SKM-1 (cell line): ENCODE results near the gene ABHD8.

Experiments used
- DNase-seq: peaks from one replicate; lab custom pipeline; 2025; ENCODE audit not compliant: unreplicated experiment; lab: John Stamatoyannopoulos, UW

ABHD8 gene

DNA sequence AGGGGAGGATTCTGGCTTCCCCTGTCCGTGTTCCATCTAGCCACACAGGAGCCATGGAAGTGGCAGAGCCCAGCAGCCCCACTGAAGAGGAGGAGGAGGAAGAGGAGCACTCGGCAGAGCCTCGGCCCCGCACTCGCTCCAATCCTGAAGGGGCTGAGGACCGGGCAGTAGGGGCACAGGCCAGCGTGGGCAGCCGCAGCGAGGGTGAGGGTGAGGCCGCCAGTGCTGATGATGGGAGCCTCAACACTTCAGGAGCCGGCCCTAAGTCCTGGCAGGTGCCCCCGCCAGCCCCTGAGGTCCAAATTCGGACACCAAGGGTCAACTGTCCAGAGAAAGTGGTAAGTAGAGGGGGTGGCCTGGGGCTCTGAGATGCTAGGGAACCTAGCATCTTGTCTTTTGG, 34.5 kb downstream of the ABHD8 start:
- DNase-seq = no peak

DNA sequence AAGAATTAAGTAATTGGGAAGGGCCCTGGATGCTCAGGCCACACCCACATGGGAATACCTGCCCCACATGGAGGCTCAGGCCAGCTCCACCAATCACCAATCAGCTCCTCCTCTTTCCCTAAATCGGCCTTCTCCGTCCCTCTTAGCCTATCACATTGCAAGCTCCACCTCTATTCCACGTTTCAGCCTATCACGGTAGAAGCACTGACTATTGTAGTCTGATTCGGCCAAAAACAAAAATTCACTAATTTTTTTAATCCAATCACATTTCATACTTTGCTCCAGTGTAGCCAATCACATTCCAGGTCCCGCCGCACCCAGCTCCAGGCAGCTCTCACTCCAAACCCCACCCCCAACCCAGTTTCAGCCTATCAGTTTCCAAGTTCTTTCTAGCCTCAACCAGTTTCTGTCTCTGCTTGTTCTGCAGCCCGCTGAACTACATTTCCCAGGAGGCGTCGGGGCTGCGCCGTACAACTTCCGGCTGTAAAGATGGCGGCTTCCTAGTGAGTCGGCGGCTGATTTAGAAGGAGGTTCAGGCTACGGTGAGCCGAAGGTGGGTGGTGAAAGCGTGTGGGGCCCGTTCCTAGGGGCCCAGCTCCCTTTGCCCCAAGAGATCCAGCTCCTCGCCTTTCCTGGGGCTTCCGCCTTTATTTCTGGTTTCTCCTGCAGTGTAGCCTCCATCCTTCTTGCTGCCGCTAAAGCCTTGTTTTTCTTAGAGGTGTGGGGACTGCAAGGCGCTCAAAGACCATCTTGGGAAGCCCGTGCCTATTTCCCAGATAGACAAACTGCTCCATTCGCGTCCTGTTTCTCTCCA, 36.0 kb downstream of the ABHD8 start, which contains the start of gene BABAM1:
BABAM1 (plus strand) TSS at position 469 of the 814 bp plus-strand sequence. CDS start 1,364 bp downstream, outside the sequence.
- peak; percentile 97 for DNase-seq

DNA sequence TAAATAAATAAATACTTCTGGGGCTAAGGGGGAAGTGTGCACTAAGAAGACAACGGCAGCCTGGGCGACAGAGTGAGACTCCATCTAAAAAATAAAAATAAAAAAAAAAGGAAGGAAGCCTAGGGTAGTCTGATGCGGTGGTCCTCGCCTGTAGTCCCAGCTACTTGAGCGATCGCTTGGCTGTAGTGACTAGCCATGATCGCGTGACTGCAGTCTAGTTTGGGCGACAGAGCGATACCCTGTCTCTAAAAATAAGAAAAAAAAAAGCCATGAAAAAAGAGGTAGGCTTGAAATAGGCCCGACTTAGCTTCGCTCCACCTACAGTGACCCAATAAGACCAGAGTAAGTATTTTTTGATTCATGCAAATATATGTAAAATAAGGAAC, 36.6 kb downstream of the ABHD8 start:
- no peak for DNase-seq

DNA sequence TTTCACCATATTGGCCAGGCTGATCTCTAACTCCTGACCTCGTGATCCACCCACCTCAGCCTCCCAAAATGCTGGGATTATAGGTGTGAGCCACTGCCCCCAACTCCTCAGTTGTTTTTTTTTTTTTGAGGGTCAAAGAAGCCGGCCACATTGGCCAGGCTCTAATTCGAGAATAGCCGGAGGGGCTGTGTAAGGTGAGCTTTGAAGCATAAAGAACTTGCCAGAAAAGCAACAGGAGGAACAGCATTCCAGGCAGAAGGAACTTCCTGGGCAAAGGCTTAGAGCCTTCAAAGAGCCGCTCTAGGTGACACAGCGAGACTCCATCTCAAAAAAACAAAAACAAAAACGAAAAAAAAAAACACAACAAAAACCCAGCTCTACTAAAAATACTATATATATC, 37.2 kb downstream of the ABHD8 start:
- no peak for DNase-seq

DNA sequence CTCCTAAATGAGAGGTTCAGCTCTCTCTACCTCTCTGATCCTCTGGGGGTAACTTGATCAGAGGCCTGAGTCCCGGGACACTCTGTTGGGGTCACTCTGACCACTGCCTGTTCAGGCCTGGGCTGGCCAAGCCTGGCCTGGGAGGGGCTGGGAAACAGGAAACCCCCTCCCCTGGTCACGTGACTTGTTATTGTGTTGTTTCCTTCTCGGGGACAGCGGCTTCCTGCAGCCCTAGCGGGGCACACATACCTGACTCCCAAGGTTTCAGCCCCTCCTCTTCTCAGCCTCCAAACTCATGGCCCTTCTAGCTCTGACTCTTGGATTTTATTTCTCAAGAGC, 38.6 kb downstream of the ABHD8 start, which contains the start of gene USHBP1:
USHBP1 (minus strand) TSS at position 105 of the 339 bp plus-strand sequence. CDS start 446 bp downstream, outside the sequence.
- DNase-seq = no peak

DNA sequence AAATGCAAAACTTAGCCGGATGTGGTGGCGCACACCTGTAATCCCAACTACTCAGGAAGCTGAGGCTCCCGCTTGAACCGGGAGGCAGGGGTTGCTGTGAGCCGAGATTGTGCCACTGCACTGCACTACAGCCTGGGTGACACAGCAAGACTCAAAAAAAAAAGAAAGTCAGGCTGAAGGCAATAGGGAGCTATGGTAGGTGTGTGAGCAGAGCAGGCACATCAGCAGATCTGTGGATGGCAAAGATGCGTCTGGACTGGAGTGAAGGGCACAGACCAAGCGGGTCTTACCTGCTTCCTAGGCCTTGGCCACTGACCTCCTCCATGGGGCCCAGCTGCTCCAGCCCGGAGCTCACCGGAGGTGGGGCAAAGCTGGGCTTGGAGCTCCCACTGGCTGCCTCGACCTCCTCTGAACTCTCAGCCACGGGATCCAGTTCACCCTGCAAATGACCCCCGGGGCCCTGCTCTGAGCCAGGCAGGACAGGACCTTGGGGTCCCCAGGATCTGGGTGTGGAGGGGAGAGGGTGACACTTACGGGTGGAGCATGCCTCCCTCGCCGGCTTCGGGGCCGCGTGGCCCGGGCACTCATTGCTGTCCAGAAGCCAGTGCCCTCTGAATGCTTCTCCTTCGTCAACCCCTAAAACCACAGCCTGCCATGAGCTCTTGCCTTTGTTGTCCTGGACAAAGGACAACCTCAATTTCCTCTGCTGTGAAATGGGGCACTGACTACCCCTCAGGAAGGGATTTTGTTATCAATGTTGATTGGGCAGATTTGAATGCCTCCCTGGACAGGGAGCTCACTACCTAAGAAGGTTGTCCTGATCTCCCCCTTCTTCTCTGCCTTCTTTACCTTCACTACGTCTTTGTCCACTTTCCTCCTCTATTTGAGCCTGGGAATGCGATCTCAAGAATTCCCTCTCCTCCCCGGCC, 39.2 kb downstream of the ABHD8 start:
- no peak for DNase-seq

DNA sequence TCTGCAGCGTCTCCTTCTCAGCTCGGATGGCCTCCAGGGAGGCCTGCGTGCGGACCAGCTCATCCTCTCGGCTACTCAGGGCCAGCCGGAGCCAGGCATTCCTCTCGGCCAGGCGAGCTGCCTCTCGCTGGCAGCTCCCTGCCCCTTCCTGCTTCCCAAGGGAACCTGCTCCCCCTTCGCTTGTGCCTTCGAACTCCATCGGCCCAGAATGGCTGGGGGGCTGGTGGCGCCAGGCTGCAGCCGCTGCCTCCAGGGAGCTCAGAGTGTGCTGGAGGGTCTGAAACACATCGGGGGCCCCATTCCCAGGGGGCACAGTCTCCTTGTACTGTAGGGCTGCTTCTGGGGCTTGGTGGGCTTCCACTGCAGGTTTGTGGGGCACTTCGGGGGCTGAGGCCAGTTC, 40.7 kb downstream of the ABHD8 start:
- no peak for DNase-seq

DNA sequence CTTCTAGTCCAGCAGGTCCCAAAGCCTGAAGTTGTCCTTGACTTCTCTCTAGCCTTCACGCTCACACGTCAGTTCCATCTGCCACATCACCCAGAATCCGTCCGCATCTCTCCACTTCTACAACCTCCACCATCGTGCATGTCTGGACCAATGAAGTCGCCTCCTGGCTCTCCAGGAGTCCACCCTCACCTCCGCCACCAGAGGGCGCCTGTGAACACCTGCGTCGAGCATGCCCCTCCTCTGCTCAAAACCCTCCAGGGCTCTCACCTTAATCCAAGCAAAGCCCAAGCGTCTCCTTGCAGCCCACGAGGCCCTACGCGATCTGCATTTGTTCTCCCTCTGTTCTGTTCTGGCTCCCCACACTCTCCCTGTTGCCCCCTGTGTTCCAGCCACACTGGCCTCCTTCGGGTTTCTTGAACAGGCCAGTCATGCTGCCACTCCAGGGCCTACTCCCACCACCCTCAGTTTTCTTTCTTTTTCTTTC, 42.3 kb downstream of the ABHD8 start:
- peak; percentile 84 for DNase-seq

DNA sequence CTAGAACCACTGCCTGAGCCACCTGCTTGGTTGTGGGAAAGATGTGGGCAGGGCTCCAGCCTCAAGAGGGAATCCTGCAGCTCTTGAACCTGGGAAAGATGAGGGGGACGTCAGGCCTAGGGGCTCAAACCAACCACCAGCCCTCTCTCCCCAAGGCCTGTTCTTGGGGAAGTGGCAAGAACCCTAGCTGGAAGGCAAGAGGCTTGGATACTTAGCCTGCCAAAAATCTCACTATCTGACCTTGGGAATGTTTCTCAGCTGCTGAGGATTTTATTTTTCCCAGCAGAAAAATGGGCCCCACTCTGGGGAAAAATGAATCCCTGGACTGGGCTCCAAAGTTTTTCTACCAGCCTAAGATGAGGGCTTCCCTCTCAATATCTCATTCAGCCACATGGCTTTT, 43.3 kb downstream of the ABHD8 start:
- no peak for DNase-seq

DNA sequence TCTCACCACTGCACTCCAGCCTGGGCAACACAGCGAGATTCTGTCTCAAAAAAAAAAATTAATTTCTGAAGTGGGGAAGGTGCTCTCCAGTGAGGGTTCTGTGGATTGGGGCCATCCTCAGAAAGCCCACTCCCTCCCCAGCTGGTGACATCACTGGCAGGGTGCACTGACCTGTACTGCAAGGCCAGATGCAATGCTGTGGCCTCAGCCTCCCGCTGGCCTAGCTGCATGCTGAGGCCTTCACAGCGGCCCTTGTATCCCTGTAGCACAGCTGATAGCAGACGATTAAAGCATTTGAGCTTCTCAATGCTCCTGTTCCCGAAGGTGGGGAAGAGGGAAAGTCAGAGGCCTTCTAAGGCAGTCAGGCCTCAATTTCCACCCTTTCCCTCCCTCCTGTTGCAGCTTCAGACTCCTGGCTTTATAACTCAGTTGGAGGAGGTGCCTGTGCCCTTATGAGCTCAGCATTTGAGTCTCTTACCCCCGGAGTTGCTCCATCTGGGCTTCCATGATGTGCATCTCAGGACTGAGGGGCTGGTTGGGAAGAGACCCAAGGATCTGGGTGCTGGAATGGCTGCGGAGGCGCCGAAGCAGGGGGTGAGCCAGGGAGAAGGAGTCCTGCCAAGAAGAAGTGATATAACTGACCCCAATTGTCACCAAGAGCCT, 44.0 kb downstream of the ABHD8 start:
- no peak for DNase-seq

DNA sequence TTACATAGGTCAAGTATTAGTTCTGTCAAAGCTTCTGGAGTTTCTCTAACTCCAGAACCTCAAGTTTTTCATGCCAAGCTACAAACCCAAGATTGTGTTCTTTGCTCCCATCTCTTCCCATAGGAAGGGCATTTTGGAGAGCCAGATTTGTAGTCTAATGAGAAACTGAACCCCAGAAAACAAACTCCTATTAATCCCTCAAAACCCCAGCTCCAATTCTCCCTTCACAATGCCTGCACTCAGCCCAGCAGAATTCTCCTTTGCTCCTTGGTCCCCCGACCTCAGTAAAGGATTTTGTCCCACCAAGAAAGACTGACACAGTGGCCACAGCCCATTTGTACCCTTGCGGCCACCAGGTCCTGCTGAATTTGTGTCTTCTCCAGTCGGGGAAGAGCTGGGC, 47.1 kb downstream of the ABHD8 start:
- DNase-seq = no peak

DNA sequence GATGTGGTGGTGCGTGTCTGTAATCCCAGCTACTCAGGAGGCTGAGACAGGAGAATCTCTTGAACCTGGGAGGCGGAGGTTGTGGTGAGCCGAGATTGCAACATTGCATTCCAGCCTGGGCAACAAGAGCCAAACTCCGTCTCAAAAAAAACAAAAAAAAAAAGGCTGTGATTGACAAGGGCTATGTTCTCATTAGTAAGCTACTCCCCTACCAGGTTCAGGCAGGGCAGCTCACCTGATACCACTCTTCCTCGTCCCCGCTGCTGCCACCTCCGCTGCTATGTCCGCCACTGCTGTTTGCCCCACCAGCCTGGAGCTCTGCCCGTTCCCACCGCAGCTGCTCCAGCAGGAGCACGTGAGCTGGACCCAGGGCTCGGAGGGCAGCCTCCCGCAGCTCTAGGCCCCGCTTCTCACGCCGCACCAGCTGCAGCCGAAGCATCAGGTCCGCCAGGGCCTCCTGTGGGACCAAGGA, 48.0 kb downstream of the ABHD8 start:
- DNase-seq = no peak

DNA sequence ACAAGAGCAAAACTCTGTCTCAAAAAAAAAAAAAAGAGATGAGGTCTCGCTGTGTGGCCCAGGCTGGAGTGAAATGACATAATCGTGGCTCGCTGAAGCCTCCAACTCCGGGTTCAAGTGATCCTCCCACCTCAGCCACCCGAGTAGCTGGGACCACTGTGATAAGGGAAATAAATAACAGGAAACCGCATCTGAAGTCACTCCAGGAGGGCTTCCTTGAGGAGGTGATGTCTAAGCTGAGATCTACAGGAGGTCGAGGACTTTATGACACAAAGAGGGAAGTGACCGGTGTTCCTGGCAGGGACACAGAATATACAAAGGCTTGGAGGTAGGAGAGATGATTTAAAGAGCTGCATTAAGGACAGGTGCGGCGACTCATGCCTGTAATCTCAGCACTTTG, 48.6 kb downstream of the ABHD8 start:
- DNase-seq = no peak

DNA sequence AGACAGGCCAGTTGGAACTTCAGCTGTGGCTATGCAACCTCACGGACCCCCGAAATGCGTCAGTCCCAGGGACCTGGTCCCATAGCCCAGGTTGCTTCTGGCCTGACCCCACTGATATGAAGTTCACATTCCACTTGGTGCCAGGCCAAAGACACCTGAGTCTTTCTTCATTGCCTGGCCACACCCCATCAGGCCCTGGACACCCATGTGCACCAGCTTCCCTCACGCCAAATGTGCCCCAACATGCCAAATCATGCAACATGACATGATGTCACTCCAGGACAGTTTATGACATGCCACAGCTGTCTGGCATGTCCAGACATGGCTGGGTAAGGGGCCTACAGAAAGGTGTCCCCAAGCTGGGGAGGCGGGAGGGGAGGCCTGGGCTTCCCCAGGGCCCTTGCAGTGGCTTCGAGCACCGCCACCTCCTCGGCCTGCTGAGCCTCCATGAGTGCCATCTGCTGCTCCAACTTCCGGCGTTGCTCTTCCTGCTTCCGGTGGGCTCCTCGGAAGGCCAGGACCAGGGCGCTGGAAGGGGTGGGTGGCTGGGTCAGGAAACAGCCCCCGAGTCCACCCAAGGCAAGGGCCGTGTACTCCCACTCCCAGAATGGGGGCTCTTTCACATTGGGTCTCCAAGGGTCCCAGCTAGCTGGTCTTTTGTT, 53.2 kb downstream of the ABHD8 start:
- no peak for DNase-seq

DNA sequence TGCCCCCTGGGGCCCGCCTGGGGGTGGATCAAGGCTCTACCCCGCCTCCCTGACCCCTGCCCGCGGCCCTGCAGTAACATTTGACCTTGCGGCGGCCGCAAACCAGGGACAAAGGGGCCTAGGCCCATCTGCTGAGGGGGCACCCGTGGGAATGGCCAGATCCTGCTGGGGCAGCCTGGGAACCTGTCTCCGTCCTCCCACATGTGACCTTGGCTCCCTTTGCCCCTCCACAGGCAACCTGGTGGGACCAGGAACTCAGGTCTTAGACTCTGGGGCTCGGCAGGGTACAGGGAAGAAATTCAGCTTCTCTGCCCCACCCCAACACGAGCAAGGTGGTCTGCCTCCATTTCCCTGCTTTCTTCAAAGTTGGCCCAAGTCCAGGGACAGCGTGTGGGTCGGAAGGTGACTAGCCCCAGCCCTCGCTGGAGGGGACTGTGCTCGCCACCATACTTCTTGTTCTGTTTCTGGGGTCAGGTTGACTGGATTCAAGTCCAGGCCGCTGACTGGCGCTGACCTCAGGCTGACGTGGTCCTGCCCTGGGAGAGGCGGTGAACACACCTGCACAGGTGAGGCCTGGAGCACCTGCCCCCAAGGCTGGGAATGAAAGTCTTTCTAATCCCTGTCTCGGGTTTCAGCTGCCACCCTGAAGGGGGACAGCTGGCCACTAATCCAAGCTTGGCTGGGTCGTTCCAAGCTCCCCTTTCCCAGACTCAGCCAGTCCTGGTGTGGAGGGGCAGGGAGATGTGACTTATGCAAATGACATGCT, 55.0 kb downstream of the ABHD8 start:
- no peak for DNase-seq

DNA sequence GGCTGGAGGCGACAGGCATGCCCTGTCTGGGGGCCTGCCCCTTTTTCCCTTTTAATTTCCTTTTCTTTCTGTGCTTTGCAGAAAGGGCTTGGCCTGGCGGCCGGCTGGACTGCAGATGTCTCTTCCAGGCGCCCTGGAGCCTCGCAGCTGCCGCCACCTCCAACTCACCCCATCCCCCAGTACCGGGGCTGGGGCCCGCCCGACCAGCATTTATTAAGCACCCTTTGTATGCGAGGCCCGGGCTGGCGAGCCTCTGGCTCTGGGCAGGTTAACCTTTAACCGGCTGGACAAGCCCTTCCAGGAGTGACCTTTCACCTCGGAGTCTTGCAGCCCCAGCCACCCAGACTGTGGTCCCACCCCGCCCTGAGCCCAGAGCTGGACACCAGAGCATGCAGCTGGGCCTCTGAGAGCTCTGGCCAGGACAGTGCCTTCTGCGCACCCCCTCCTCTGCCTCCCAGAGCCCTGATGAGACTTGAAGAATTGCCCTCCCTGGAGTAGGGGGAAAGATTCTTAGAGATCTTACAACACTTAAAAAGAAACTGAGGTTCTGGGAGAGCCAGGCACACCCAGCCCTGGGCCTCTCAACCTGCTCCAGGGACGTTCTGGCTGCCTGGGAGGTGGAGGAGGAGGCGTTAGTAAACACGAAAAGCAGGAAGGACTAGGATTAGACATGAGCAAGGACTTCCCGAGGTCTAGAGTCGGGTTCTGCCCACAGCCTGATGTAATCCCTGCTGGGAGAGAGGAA, 56.4 kb downstream of the ABHD8 start:
- no peak for DNase-seq

DNA sequence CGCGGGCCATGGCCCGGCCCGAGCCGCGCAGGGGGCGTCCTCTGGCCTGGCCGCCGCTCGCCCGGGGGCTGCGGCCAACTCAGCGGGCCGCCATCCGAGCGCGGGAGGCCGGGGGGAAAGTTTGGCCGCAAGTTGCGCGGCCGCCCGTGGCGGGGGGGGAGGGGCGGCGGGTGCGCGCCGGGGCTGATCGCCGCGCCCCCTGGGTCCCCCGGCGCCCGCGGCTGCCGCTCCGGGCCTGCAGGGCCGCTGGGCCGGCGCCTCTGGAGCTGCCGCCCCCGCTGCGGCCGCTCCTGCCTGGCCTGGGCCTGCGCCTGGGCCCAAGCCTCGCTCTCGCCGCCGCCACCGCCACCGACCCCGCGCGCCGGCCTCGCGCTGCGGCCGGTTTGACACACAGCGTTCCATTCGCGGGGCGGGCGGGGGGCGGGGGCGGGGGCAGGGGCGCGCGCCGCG, 57.7 kb downstream of the ABHD8 start, which contains the start of gene NR2F6:
NR2F6 (minus strand) TSS at position 385 of the 450 bp plus-strand sequence. CDS start 699 bp downstream, outside the sequence.
- no peak for DNase-seq

DNA sequence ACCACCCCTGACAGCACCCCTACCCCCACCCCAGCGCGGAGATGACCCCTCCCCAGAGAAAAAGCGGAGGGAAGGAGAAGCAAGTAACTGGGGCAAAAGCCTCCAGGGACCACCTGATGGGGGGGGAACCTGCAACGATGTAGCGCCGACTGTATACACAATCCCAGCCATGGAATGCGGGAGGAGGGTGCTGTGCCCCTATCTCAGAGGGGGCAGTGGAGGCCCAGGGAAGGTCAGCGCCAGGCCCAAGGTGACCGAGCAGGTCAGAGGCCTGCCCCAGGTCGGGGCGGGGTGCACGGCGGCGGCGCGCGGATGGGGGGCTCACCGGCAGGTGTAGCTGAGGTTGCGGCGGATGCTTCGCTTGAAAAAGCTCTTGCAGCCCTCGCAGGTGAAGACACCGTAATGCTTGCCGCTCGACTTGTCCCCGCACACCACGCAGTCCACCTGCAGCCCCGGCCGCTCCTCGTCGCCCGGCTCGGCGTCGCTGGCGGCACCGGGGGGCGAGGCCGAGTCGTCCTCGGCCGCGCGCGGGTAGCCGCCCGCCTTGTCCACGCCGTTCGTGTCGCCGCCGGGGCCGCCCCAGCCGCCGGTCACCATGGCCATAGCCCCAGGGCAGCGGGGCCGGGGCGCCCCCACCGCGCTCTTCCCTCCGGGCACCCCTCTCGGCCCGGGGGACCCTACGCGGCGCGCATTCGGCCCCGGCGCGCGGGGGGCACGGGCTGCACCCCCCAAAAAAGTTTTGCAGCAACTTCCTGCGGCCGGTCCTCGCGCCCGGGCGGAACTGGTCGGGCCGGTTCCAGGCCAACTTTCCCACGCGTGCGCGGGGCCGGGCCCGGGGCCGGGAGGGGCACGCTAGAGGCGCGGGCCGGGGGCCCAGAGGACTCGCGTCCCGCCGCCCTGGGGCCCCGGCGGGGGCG, 58.3 kb downstream of the ABHD8 start:
- DNase-seq = no peak
